ENCODE measurements around the gene SLC12A7. TPM values are rescaled to one million over a fixed set of nuclear protein-coding genes. Genes with fewer than 3 reads are reported as not detected.

The SLC12A7 gene
- total RNA-seq, 2 donors from 2014 or later = 18.4 to 34.6 TPM

DNA sequence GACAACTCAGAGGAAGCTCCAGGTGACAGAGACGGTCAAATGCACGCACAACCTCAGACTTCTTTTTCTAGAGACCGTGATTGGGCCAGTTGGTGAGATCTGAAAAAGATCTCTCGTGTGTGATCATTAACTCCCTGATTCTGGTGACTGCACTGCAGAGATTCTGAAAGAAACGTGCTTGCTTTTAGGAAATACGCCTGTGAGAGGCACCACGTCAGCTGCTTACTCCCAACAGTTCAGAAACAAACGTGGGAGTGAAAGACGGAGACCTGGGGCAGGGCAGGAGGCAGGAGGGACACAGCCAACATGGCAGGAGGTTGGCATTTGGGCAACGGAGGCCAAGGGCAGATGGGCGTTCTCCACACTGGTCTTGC lies 15.9 kb downstream of the SLC12A7 start:
- no peaks in the 10 kb centered on the region for H3K4me1 ChIP-seq (ENCODE audit: control insufficient read depth in 1 of 2, low read depth in 2 of 2)
- no peaks in the 10 kb centered on the region for H3K27me3 ChIP-seq (replicated peaks; ENCODE audit: insufficient read depth)
- no peak for ATAC-seq (ENCODE audit: insufficient number of reproducible peaks, low FRiP score, low read depth)

DNA sequence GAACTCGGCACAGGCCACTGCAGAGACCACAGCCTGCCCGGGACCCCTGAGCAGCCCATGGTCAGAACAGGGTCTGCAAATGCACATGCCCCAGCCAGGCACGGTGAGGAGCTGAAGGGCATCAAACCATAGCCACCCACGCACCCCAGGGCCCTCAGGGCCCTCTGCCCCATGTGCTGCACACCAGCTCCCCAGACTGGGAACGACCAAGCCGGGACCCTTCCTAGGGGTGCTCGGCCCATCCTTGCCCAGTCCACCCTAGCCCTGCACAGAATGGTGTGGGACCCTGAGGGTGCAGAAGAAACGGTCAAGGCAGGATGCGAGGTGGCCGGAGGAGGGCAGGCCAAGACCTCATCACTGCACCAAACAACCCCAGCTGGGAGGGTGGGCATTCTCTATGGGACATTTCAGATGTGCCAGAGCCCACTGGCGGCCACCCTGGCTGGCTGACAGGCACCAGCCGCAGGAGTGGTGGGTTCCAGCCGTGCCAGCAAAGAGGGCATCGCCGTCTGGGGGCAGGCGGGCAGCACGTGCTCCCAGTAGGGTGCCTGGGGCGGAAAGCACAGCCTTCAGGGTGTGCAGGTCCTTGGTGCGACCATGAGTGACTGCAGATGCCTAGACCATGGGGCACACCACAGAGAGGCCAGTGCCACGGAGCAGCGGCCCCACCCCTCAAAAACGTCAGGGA lies 16.4 kb downstream of the SLC12A7 start:
- TF ChIP-seq, protein P1, sequence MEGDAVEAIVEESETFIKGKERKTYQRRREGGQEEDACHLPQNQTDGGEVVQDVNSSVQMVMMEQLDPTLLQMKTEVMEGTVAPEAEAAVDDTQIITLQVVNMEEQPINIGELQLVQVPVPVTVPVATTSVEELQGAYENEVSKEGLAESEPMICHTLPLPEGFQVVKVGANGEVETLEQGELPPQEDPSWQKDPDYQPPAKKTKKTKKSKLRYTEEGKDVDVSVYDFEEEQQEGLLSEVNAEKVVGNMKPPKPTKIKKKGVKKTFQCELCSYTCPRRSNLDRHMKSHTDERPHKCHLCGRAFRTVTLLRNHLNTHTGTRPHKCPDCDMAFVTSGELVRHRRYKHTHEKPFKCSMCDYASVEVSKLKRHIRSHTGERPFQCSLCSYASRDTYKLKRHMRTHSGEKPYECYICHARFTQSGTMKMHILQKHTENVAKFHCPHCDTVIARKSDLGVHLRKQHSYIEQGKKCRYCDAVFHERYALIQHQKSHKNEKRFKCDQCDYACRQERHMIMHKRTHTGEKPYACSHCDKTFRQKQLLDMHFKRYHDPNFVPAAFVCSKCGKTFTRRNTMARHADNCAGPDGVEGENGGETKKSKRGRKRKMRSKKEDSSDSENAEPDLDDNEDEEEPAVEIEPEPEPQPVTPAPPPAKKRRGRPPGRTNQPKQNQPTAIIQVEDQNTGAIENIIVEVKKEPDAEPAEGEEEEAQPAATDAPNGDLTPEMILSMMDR (IDR thresholded peaks at IDR 0.05) = no peak
- H3K27ac ChIP-seq = no peak overlapping the region
- H3K36me3 ChIP-seq = peaks cover 6% of the 10 kb centered on the region
- no peaks in the 10 kb centered on the region for H3K9me3 ChIP-seq
- H3K4me1 ChIP-seq (ENCODE audit: control insufficient read depth in 1 of 2, low read depth in 2 of 2) = no peaks in the 10 kb centered on the region
- ATAC-seq (ENCODE audit: insufficient number of reproducible peaks, low FRiP score, low read depth) (no peak), DNase-seq (ENCODE audit: low spot score) (no peak)
- no peaks in the 10 kb centered on the region for H3K27me3 ChIP-seq (replicated peaks; ENCODE audit: insufficient read depth)
- no peak overlapping the region for H3K4me3 ChIP-seq

More for the DNA sequence above, 15.9 kb downstream of the SLC12A7 start:
- no peak for DNase-seq (ENCODE audit: low spot score)
- H3K36me3 ChIP-seq = peaks cover 6% of the 10 kb centered on the region
- no peak overlapping the region for H3K27ac ChIP-seq
- H3K4me3 ChIP-seq = no peak overlapping the region
- no peaks in the 10 kb centered on the region for H3K9me3 ChIP-seq
- TF ChIP-seq, protein P1 (IDR thresholded peaks at IDR 0.05) = no peak

DNA sequence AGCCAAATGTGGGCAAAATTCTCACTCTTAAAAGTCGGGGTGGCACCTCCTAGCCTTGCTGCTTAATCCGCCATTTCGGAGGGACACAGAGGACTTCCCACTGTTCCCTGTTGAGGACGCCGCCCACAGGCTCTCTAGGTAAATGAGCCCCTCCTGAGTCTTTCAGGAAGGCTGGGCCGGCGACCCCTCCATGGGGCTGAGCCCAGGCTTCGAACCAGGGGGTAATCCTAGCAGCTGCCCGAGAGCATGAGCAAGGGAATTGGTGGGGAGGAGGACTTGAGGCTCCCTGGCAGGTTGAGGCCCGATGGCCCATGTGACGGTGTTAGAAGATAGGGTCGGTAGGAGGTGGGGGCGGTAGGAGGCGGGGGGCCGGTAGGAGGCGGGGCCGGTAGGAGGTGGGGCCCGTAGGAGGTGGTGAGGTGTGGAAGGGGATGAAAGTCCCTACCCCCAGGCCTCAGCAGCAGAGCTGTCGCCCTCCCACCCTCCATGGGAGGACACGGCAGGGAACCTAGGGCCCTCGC lies 17.1 kb downstream of the SLC12A7 start:
- TF ChIP-seq, protein P1 (IDR thresholded peaks at IDR 0.05) = no peak
- Histone ChIP-seq H3K4me1 (ENCODE audit: control insufficient read depth in 1 of 2, low read depth in 2 of 2) (no peaks in the 10 kb centered on the region), H3K36me3 (peaks cover 6% of the 10 kb centered on the region)

DNA sequence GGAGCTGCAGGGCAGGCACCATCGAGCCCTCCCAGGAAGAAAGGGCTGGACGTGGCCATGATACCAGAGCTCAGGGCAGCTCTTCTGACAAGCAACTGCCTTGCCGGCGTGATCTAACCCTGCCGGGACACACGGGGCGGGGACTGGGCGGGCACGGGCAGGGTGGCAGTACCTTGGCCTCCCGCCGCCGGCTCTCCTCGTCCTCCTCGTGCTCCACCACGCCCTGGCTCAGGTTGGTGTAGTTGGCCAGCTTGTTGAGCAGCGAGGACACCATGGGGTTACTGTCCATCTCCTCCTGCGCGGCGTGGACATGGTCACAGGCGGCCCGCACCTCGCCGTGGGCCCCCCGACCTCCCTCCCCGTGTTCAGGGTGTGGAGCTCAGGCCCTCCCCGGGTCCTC lies 18.5 kb downstream of the SLC12A7 start:
- Histone ChIP-seq H3K36me3 (peaks cover 6% of the 10 kb centered on the region), H3K9me3 (no peaks in the 10 kb centered on the region)
- ATAC-seq (ENCODE audit: insufficient number of reproducible peaks, low FRiP score, low read depth) = no peak

More for the DNA sequence above, 17.1 kb downstream of the SLC12A7 start:
- Histone ChIP-seq H3K4me3 (no peak overlapping the region), H3K9me3 (no peaks in the 10 kb centered on the region), H3K27ac (no peak overlapping the region), H3K27me3 (replicated peaks; ENCODE audit: insufficient read depth) (no peaks in the 10 kb centered on the region)
- DNase-seq (ENCODE audit: low spot score) = no peak
- ATAC-seq (ENCODE audit: insufficient number of reproducible peaks, low FRiP score, low read depth) = no peak

DNA sequence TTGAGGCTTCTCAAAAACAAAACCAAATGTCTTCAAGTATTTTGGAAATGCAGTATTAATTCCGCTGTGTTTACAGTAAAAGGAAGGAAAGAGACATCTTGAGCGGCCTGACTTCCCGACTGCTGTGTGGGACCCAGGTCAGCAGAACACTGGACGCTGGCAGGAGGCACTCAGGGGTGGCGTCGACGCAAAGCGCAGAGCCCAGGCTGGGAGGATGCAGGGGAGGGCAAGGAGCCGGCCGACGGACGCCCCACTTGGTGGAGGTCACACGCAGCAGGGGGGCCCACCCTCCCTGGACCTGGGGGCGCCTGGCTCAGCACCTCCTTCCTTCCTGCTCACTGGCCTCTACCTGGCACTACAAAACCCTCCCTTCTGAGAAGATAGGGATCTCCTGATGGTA lies 19.7 kb downstream of the SLC12A7 start:
- ATAC-seq (ENCODE audit: insufficient number of reproducible peaks, low FRiP score, low read depth) (no peak), DNase-seq (ENCODE audit: low spot score) (no peak)
- Histone ChIP-seq H3K9me3 (no peaks in the 10 kb centered on the region), H3K4me3 (no peak overlapping the region), H3K27me3 (replicated peaks; ENCODE audit: insufficient read depth) (no peaks in the 10 kb centered on the region), H3K4me1 (ENCODE audit: control insufficient read depth in 1 of 2, low read depth in 2 of 2) (no peaks in the 10 kb centered on the region), H3K36me3 (peaks cover 6% of the 10 kb centered on the region), H3K27ac (no peak overlapping the region)
- TF ChIP-seq, protein P1 (IDR thresholded peaks at IDR 0.05) = no peak

More for the DNA sequence above, 18.5 kb downstream of the SLC12A7 start:
- TF ChIP-seq, protein P1 (IDR thresholded peaks at IDR 0.05) = no peak
- Histone ChIP-seq H3K27me3 (replicated peaks; ENCODE audit: insufficient read depth) (no peaks in the 10 kb centered on the region), H3K27ac (no peak overlapping the region), H3K4me3 (no peak overlapping the region), H3K4me1 (ENCODE audit: control insufficient read depth in 1 of 2, low read depth in 2 of 2) (no peaks in the 10 kb centered on the region)
- no peak for DNase-seq (ENCODE audit: low spot score)
